Transverse colon (tissue), 4 donors: ENCODE results near the gene RPL13A. TPM values are rescaled to one million over a fixed set of nuclear protein-coding genes. Genes with fewer than 3 reads are reported as not detected.

Experiments used
- DNase-seq: peaks from one replicate; pipeline ENCODE4 v3.0.0-alpha.2; 2019
- H3K27ac ChIP-seq, 4 donors: fragments of 200-600 bp; sonication (generic); 2 replicates each; pipeline ENCODE4 v1.5.1; 2016 to 2018; ENCODE audit warnings: inconsistent platforms in 4 of 4
- H3K27me3 ChIP-seq: fragments of 200-600 bp; sonication (generic); 2 replicates; pipeline ENCODE4 v1.5.1; 2017; ENCODE audit warnings: inconsistent platforms
- H3K36me3 ChIP-seq, 4 donors: fragments of 200-600 bp; sonication (generic); 2 replicates each; pipeline ENCODE4 v1.5.1; 2017 to 2019; ENCODE audit warnings: inconsistent platforms in 4 of 4
- H3K4me1 ChIP-seq, 4 donors: fragments of 200-600 bp; sonication (generic); 2 replicates each; pipeline ENCODE4 v1.5.1; 2017 to 2020; ENCODE audit warnings: inconsistent platforms in 4 of 4
- H3K4me3 ChIP-seq, 4 donors: fragments of 200-600 bp; sonication (generic); 1 replicate in 1 of 4; 2 replicates in 3 of 4; pipeline versions ENCODE4 v1.5.1 to v1.6.1; 2017 to 2019; ENCODE audit warnings: inconsistent platforms in 4 of 4
- H3K9me3 ChIP-seq, 2 donors: fragments of 200-600 bp; sonication (generic); 2 replicates each; pipeline ENCODE4 v1.5.1; 2017 to 2019; ENCODE audit warnings: inconsistent platforms in 2 of 2
- EP300 ChIP-seq: sonication (generic); formaldehyde crosslinking; IDR thresholded peaks from one replicate; pipeline ENCODE4 v1.6.1; 2017; ENCODE audit warnings: antibody characterized with exemption, low read depth
- POLR2A ChIP-seq: fragments of 450-650 bp; IDR thresholded peaks from one replicate; pipeline ENCODE4 v1.6.1; 2016; ENCODE audit warnings: antibody characterized with exemption, mild to moderate bottlenecking, moderate library complexity
- POLR2AphosphoS5 ChIP-seq, 3 donors: sonication (generic); formaldehyde crosslinking; IDR thresholded peaks; one replicate each; pipeline ENCODE4 v1.6.1; 2016; ENCODE audit warnings: antibody characterized with exemption in 3 of 3
- WGBS, 2 donors: methylation state at CpG; one replicate each; pipeline ENCODE4 v1.1.5; 2018; ENCODE audit warnings: low coverage in 1 of 2; 5-methylcytosine and 5-hydroxymethylcytosine counted together
- in situ Hi-C, 4 donors: fragments of 200-750 bp; cut with MboI; loops; one replicate each; pipeline versions ENCODE4 v1.15.0 to v1.15.1; 2017; ENCODE audit warnings: low sequenced_read_pairs in 3 of 4, low pct_ligation_motif_present in 1 of 4, low pct_unique_long_range_greater_than_20kb in 1 of 4
- intact Hi-C: fragments of 100-400 bp; cut with DNase I; formaldehyde crosslinking; loops from one replicate; pipeline ENCODE4 v1.15.1; 2023; ENCODE audit warnings: low total_unique reads
- total RNA-seq, 4 donors: library from RNA; depleted of rRNA; stranded (reverse); fragments of >200 nt; gene quantifications; one replicate each; pipeline ENCODE4 v1.1.0, GENCODE V29; 2016
- TF ChIP-seq, protein P1 (sequence below), 5 experiments: fragments of 200-600 bp in 3 of 5; fragments of 450-650 bp in 2 of 5; sonication (generic) in 3 of 5; IDR thresholded peaks; 1 replicate in 2 of 5; 2 replicates in 3 of 5; pipeline ENCODE4 v1.5.1; 2016 to 2017; ENCODE audit warnings: antibody characterized with exemption in 5 of 5, inconsistent platforms in 3 of 5, mild to moderate bottlenecking in 2 of 5, moderate library complexity in 1 of 5

The RPL13A gene
- total RNA-seq, result 1,000 to 10,000 TPM; 1,219 to 2,956 (median 2,884) TPM

DNA sequence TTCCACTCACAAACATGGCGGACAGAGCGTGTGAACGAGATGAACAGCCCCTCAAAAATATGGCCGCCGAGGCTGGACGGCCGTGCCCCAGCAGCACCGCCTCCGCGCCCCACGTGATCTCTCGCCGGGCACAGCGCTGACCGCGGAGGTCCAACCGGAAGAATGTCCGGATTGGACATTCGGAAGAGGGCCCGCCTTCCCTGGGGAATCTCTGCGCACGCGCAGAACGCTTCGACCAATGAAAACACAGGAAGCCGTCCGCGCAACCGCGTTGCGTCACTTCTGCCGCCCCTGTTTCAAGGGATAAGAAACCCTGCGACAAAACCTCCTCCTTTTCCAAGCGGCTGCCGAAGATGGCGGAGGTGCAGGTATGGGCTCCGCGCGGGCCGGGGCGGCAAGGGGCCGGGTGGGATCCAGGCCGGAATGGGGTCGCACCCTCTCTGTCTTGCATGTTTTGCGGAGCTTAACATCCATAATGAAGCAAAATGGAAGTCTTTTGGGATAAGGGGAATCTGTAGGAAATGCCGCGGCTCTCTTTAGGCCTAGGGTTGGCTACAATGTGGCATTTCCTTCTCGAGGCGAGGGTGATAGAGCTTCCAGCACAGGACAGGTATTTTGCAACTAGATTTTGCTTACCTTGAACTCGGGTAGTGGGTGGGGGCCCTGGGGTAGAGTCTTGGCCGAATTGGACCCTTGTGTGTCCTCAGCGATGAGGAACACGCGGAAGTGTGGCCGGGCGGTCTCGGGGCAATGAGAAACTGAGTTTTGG, at the start of gene RPL13A:
TSS of gene RPL13A (plus strand) at position 332 of the 769 bp plus-strand sequence. CDS start at position 354, 22 bp downstream.
- WGBS, 2 donors, result 0% methylated on average over 57 of the region's 57 CpGs; no CpG with 5 or more reads in 1 of the 2 donors
- Histone ChIP-seq H3K27ac (peak within 1 kb of the TSS; percentile 93 to 97 (median 94)), H3K4me3 (peak within 1 kb of the TSS; percentile 67 to 98 (median 92)), H3K4me1 (peaks cover 18 to 30% (median 24%) of the 10 kb centered on the region in 4 donors), H3K9me3 (no peaks in the 10 kb centered on the region), H3K27me3 (no peaks in the 10 kb centered on the region), H3K36me3 (peaks cover 0 to 29% (median 16%) of the 10 kb centered on the region in 4 donors)
- intact Hi-C loops (no loop called here), in situ Hi-C loops (loop anchor here in 1 of 4 donors (25.0 kb wide), 1 partner anchor 375 kb away; the partner anchor contains the start of genes PNKP and PTOV1)
- DNase-seq, result peak; percentile 100
- TF ChIP-seq POLR2AphosphoS5 (IDR thresholded peaks at IDR 0.05), result peak; percentile 100
- peak; percentile 100 for TF ChIP-seq POLR2A
- no peak for TF ChIP-seq EP300

DNA sequence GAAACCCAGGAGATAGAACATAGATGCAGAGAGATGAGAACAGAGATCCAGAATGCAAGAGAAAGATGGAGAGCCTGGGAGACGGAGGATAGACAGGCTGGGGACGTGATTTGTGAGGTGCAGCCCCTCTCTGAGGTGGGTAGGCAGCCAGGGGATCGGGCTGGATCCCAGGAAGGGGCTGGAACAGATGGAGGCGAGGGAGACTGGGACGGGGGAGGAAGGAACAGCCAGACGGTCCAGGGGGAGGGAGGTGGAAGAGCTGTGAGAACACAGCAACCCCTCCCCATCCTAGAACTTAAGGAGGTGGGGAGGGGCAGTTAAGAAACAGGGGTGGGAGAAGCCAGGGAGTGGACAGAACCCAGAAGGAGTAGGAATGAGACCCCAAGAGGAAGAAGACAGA, 49.1 kb upstream of the RPL13A start:
- Histone ChIP-seq H3K27me3 (peaks cover 96% of the 10 kb centered on the region), H3K4me1 (peaks cover 0 to 16% (median 5%) of the 10 kb centered on the region in 4 donors), H3K9me3 (no peaks in the 10 kb centered on the region), H3K27ac (no peak overlapping the region), H3K36me3 (no peaks in the 10 kb centered on the region), H3K4me3 (no peak overlapping the region)
- WGBS, 2 donors, result 13 to 27% methylated on average over 5 to 6 of the region's 6 CpGs
- DNase-seq, result no peak
- intact Hi-C loops, result no loop called here
- TF ChIP-seq EP300, result no peak
- TF ChIP-seq POLR2AphosphoS5 (IDR thresholded peaks at IDR 0.05), result no peak
- TF ChIP-seq, protein P1, sequence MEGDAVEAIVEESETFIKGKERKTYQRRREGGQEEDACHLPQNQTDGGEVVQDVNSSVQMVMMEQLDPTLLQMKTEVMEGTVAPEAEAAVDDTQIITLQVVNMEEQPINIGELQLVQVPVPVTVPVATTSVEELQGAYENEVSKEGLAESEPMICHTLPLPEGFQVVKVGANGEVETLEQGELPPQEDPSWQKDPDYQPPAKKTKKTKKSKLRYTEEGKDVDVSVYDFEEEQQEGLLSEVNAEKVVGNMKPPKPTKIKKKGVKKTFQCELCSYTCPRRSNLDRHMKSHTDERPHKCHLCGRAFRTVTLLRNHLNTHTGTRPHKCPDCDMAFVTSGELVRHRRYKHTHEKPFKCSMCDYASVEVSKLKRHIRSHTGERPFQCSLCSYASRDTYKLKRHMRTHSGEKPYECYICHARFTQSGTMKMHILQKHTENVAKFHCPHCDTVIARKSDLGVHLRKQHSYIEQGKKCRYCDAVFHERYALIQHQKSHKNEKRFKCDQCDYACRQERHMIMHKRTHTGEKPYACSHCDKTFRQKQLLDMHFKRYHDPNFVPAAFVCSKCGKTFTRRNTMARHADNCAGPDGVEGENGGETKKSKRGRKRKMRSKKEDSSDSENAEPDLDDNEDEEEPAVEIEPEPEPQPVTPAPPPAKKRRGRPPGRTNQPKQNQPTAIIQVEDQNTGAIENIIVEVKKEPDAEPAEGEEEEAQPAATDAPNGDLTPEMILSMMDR (IDR thresholded peaks at IDR 0.05), result no peak
- no peak for TF ChIP-seq POLR2A
- in situ Hi-C loops, result loop anchor here in 1 of 4 donors (5.0 kb wide), 1 partner anchor 46 kb away; no protein-coding TSS in a partner anchor

DNA sequence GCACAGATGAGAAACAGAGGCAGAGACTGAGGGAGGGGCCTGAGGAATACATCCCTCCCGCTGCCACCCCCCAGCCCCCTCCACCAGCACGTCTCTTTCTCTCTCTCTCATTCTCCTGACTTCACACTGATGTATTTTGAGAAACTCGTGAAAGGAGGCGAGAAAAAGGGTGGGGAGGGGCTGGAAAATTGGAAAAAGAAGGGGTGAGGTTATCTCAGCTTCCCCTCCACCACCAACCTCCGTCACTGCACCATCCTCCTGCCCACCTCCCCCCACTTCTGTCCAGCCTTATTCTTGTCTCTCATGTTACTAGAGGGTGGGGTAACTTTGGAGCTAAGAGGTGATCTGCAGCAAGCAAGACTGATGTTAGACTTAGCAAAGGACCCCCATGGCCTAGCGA, 47.6 kb upstream of the RPL13A start:
- Histone ChIP-seq H3K9me3 (no peaks in the 10 kb centered on the region), H3K36me3 (no peaks in the 10 kb centered on the region), H3K27me3 (peaks cover 80% of the 10 kb centered on the region), H3K4me3 (no peak overlapping the region), H3K4me1 (peaks cover 0 to 21% (median 5%) of the 10 kb centered on the region in 4 donors), H3K27ac (no peak overlapping the region)
- intact Hi-C loops, result loop anchor here (5.0 to 10.0 kb wide), 2 partner anchors 48 to 215 kb away; no protein-coding TSS in a partner anchor
- in situ Hi-C loops, result loop anchor here in 3 of 4 donors (5.0 to 10.0 kb wide), 2 partner anchors 45 to 48 kb away; no protein-coding TSS in a partner anchor
- DNase-seq, result no peak
- TF ChIP-seq POLR2A, result no peak
- no peak for TF ChIP-seq POLR2AphosphoS5 (IDR thresholded peaks at IDR 0.05)
- TF ChIP-seq EP300, result no peak
- TF ChIP-seq, protein P1 (IDR thresholded peaks at IDR 0.05), result no peak
- 42% methylated on average over 6 of the region's 6 CpGs; no CpG with 5 or more reads in 1 of the 2 donors for whole genome bisulfite sequencing, 2 donors

DNA sequence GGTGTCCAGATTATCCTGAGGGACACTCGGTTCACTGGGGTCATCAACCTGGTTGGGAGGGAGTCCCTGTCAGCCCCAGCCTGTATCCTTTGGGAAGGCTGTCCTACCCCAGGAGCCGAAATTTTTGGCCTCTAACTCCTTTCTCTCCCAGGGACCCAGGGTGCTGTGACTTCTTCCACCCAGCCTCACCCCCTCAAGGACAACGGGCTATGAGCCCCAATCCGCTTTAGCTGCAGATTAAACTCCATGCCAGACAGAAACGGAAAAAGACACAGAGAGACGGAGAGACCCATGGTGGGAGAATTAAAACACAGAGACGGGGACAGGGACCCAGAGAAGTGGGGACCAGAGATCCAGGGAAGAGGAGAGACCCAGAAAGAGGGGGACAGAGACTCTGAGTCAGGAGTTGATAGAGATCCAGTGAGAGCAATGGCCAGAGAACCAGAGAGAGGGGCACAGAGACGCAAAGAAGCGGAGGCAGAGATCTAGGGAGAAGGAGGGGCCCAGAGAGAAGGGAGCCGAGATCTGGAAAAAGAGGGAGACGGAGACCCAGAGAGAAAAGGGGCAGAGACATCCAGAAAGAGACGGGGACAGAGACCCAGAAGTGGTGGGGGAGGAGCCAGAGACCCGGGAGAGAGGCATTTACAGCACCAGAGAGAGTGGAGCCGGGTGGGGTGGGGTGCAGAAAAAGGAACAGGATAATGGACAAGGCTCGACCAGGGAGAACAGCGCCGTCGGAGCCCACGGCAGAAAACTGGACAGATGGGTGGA, 46.8 kb upstream of the RPL13A start:
- TF ChIP-seq POLR2AphosphoS5 (IDR thresholded peaks at IDR 0.05), result no peak
- no peak for TF ChIP-seq POLR2A
- TF ChIP-seq, protein P1 (IDR thresholded peaks at IDR 0.05), result no peak
- TF ChIP-seq EP300, result no peak
- H3K4me3 ChIP-seq, result peak overlapping the region in 2 of 4 donors; percentile 16
- H3K9me3 ChIP-seq, result no peaks in the 10 kb centered on the region
- peaks cover 72% of the 10 kb centered on the region for H3K27me3 ChIP-seq
- DNase-seq, result no peak
- no peaks in the 10 kb centered on the region for H3K36me3 ChIP-seq
- in situ Hi-C loops (loop anchor here in 2 of 4 donors (5.0 to 10.0 kb wide), 2 partner anchors 46 to 48 kb away; no protein-coding TSS in a partner anchor), intact Hi-C loops (loop anchor here (5.0 to 10.0 kb wide), 2 partner anchors 48 to 216 kb away; no protein-coding TSS in a partner anchor)
- peaks cover 0 to 26% (median 5%) of the 10 kb centered on the region in 4 donors for H3K4me1 ChIP-seq
- WGBS, 2 donors, result 21 to 26% methylated on average over 9 to 19 of the region's 19 CpGs
- H3K27ac ChIP-seq, result no peak overlapping the region
